ENCODE data around the gene SEPTIN12.
"Not testable (repeated sequence)": the region's sequence is repeated elsewhere in the genome, so short reads cannot be mapped to it uniquely, and the experiment has no call there.

The SEPTIN12 gene

DNA sequence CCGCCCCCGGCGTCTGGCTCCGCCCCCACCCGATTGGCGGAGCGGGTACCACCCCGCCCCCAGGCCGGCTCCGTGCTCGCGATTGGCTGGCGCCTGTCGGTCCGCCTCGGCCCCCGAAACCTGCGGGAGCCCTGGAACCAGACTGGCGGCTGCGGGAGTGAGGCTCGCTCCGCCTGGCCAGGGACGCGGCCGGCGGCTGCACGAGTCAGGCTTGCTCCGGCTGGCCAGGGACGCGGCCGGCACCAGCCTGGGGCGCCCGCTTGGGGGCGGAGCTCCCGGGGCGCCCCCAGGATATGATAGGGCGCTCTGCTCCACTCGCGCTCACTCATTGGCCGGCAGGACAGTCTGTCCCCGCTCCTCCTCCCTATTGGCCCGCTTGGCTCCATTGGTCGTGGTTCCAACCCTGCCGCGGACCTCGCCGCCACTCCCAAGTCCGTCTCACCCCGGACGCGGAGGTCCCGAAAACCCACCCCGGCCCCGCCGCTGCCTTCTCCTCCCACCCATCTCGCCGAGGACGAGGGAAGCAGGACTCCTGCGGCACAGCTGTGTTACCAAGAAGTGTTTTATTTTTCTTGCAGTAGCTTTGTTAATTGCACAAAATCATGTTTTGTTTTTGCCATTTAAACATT, 14.6 kb upstream of the SEPTIN12 start:
- peak; percentile 80 for DNase-seq

DNA sequence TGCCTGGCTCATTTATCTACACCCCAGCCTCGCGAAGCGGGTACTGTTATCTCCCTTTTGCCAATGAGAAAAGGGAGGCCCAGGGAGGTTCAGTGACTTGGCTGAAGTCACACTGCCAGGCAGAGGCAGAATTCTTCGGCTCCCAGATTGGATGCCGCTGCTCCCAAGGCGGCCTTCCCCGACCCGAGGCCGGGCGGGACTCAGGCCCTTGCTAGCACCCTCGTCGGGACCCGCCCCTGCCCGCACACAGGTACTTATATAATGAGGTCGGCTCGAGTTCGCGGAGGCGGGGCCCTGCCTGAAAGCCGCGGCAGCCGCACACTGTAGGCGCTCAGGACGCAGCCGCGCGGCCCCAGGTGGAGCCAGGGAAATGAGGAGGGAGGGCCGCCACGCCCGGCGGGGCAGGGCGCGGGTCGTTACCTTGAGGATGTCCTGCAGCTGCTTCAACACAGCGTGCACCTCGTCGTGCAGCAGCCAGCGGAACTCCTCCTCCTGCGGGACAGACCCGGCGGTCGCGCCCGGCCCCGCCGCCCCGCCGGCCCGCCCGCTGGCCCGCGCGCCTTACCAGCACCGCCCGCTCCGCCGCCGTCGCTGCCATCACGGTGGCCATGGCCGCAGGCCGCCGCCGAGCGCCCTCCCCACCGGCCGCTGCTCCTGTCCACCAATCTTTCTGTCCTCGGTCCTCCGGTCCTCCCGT, 14.0 kb upstream of the SEPTIN12 start, which contains the start of gene ROGDI:
ROGDI (minus strand) TSS at position 672 of the 697 bp plus-strand sequence; CDS start at position 610, 62 bp downstream.
- peak; percentile 59 for DNase-seq

- DNase-seq, result no peak
These were observed 13.2 kb upstream of the SEPTIN12 start for GRCh38 chr16:4801051-4801961.

DNA sequence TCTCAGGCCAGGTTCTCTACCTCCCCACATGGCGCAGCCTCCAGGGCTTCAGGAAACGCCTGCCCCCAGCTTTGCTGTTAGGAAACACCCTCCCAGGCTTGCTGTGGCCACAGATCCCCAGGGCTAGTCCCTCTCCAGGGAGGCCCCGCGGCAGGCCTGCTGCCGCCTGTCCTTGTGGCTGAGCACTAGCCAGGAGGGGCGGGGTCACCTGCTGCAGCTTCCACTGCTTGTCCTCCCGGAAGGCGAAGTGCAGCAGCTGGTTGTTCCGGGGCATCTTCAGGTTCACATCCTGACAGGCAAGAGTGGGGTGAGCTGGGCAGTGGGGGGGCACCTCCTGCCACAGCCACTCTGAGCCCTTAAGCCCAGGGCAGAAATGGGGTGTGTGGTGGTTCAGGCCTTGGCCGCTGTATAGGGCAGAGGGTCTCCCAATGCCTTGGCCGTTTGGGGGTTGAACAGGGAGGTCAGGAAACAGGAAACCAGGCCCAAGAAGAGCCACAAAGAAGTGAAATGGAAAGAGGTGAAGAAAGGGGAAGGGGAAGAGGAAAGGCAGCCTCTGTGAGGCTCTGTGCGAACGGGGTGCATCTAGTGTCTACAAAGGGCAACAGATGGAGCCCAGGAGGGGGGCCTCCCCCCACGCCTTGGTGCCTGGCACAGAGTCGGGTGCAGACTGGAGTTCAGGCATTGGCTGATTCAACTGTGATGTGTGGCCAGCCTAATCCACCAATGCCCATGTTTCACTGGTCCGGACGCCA, 12.3 kb upstream of the SEPTIN12 start:
- peak; percentile 65 for DNase-seq

- no peak for DNase-seq
These were observed 11.2 kb upstream of the SEPTIN12 start for GRCh38 chr16:4799171-4799855.

DNA sequence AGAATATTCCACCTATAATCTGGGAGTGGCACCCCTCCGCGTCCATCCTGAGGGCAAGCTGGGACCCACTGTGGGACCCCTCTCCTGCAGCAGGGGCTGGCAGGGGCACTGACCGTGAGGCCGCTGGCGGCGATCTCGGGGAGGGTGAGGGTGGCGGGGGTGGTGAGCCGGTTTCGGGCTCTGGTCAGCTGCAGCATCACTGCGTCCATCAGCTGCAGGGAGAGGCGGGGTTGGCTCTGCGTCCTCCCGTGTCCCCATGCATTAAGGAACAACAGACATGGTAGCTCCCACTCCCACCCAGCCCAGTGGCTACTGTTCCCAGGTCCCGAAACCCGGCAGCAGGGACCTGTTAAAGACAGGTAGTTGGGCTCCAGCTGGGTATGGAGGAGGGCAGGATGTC, 10.3 kb upstream of the SEPTIN12 start:
- no peak for DNase-seq

DNA sequence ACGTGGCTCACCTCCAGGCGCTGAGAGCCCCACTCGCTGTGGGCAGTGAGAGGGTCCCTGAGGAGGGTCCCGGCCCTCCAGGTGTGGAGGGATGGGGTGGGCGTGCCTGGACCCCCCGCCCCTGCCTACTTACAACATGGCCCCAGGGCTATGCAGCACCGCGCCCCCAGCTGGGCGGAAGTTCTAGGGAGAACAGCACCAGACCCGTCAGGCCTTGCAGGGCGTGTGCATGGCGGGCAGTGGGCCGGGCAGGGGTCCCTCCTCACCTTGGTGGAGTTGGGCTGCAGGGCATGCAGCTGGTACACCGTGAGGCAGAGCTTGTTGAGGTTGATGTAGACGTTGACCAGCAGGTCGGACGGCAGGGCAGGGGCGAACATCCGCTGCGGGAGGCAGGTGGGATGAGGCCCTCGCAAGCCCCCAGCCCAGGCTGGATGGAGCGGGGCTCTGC, 9.7 kb upstream of the SEPTIN12 start:
- DNase-seq, result no peak

GRCh38 chr16:4796982-4797804, 9.0 kb upstream of the SEPTIN12 start:
- no peak for DNase-seq

- DNase-seq, result no peak
These were observed 7.9 kb upstream of the SEPTIN12 start for GRCh38 chr16:4795828-4796572.

- no peak for DNase-seq
These were observed 7.2 kb upstream of the SEPTIN12 start, which contains the start of gene SMIM22 for GRCh38 chr16:4795181-4795827. SMIM22 (plus strand) TSS chr16:4795369; CDS start chr16:4795735, 366 bp downstream.

GRCh38 chr16:4792951-4793513, 4.9 kb upstream of the SEPTIN12 start:
- no peak for DNase-seq

- no peak for DNase-seq
These were observed 2.7 kb upstream of the SEPTIN12 start for GRCh38 chr16:4790871-4791270.

DNA sequence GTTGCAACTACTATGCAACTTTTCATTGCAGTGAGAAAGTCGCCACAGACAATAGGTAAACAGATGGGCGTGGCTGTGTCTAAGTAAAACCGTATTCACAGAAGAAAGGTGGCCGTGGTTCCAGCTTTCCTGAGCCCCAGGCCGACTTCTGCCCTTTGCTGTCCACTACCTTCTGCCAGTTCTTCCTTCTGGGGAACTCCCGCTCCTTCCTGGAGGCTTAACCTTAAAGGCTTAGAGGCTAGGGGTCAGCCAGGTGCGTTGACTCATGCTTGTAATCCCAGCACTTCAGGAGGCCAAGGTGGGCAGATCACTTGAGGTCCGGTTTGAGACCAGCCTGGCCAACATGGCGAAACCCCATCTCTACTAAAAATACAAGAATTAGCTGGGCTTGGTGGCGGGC, 2.1 kb upstream of the SEPTIN12 start:
- DNase-seq, result no peak

- DNase-seq, result no peak
These were observed 765 bp upstream of the SEPTIN12 start for GRCh38 chr16:4788910-4789309.

GRCh38 chr16:4788489-4788889, 344 bp upstream of the SEPTIN12 start:
- DNase-seq, result no peak

DNA sequence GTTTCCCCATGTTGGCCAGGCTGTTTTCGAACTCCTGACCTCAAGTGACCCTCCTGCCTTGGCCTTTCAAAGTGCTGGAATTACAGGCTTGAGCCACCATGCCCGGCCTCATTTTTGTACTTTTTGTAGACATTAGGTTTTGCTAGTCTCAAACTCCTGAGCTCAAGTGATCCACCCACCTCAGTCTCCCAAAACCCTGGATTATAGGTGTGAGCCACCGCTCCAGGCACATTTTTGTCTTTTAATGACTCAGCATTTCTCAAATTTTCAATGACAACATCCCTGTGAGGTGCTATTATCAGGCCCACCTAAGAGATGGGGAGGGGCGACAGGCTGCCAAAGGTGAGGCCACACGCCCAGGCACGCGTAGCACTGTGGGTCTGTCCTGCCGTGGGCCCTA, 1.1 kb downstream of the SEPTIN12 start:
- no peak for DNase-seq

- DNase-seq, result no peak
These were observed 2.2 kb downstream of the SEPTIN12 start for GRCh38 chr16:4785758-4786433.

GRCh38 chr16:4784444-4784987, 3.6 kb downstream of the SEPTIN12 start:
- DNase-seq, result not testable (repeated sequence)

Data from DMS 273 treated with DMSO at 0.1 percent for 48 hours (cell line).